ELR (cell line): ENCODE measurements around the gene GLCCI1.

Experiments
- DNase-seq: peaks from one replicate; pipeline ENCODE4 v3.0.0-alpha.2; 2015; ENCODE audit warnings: low read depth

GLCCI1 gene

DNA sequence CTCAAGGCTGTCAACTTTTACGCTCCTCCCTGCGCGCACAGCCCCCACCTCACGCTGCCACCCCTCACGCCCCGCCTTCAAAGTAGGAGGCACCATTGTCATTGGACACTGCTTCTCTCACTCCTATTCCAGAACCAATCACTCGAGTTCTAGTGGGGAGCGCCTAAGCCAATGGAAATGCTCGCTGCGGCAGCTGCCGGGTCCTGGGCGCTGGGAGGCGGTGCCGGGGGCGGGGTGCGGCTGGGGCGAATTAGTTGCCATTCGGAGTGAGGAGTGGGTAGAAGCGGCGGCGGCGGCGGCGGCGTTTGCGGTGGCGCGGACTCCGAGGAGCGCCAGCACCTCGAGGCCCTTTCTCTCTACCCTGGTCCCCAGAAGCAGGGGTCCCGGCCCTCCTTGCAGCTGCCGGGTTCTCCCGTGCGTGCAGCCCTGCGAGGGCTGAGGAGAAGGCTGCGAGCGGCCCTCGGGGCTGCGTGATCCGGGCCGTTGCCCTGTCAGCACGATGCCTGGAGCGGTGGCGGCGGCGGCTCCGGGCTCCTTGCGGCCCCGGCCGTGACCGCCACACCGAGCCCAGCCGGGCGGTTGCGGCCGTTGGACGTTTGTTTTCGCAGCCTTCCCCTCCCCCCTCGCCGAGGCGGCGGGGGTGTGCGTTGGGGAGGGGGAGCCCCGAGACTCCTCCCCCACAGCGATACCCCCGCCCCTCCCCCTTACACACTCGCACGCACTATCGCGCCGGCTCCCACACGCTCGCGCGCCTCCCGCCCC, at the start of gene GLCCI1:
Gene GLCCI1 (plus strand): TSS at position 253 of the 762 bp plus-strand sequence. CDS start 555 bp downstream, outside the sequence.
- peak; percentile 98 for DNase-seq

DNA sequence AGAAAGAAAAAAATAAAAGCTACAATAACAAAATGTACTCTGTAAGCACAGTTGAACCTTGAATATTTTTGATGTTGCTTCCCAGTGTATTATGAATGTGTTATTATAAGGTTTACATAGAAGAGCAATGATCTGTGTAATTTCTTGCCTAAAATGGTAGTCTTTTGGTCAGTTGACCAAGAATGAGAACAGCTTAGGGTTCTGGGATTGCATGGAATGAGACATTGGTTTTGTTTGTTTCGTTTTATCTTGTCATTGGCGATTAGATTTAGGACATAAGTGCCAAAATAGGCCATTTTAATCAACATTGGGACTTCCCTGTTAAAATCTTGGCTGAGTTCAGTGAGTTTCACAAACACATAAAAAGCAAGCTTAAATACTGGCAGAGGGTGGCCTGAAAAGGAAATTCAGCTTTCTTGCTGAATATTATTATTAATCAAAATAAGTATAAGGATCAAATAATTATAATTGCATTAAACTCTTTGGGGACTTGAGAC, 49.1 kb upstream of the GLCCI1 start:
- DNase-seq, result no peak

GRCh38 chr7:7920056-7920455, 48.5 kb upstream of the GLCCI1 start:
- no peak for DNase-seq

- DNase-seq, result no peak
Measured at GRCh38 chr7:7920481-7920880, 48.1 kb upstream of the GLCCI1 start.

- DNase-seq, result no peak
Measured at GRCh38 chr7:7921830-7922229, 46.8 kb upstream of the GLCCI1 start.

DNA sequence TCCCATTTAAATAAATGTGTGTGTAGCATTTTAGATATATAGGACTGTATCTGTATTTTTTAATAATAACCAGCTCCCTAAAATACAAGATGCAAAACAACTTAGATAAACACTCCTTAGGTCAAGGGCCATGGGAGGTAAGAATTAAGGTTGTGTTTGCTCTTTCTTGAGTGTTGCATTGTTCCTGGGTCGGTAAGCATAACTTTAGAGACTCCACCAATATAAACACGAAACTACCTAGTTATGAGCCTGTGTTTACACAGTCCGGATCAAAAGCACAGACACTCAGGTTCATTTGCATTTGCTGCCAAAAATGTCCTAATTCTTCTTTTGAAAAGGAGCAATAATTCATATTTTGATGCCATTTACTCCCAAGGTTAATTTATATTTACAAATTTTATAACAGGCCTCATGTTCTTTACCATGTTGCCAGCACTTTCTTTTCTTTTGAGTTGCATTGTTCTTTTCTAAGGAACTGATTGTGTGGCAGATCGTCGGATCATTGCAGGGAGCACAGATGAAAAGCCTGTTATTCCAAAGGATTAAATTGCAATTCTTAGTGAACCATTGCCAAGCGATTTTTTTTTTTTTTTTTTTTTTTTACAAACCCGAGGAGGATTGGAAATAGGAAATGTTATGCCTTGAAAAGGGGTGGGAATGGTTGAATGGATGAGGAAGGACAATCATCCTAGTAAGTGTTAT, 45.8 kb upstream of the GLCCI1 start:
- DNase-seq, result no peak

DNA sequence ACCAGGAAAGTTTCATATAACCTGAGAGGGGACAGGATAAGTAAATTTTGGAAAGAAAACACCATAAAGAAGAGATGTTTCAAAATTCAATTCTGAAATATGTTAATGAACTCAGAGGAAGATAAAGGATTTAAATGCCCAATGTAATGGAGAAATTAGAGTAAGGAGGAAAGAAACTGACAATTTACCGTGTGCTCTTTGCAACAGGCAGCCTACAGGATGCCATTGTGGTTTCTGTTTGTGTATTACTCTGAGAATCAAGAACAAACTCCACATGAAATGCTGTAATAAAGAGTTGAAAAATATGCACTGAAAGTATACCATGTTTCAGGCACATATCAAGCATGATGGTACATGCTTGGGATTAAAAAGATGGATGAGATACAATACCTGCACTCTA, 44.8 kb upstream of the GLCCI1 start:
- DNase-seq, result no peak

GRCh38 chr7:7924303-7924702, 44.3 kb upstream of the GLCCI1 start:
- DNase-seq, result no peak

DNA sequence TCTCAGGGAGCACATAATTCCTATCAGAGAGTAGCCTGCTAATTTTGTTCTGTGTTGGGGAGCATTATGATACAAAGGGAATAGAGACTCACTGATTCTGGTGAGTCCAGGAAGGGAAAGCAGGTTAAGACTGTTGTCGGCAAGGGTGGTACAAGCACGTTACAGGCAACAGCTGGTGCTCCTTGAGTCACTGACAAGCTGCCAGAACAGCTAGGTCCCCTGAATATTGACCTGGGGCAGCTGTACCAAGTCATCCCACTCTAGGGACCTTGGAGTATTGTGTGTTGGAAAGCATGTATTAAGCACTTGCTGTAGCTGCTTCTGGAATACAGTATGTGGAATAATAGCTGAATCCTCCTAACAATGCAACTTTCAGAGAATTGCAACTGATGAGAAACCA, 37.0 kb upstream of the GLCCI1 start:
- DNase-seq, result no peak

GRCh38 chr7:7932553-7932952, 36.0 kb upstream of the GLCCI1 start:
- DNase-seq, result no peak

GRCh38 chr7:7933915-7934526, 34.6 kb upstream of the GLCCI1 start:
- no peak for DNase-seq

DNA sequence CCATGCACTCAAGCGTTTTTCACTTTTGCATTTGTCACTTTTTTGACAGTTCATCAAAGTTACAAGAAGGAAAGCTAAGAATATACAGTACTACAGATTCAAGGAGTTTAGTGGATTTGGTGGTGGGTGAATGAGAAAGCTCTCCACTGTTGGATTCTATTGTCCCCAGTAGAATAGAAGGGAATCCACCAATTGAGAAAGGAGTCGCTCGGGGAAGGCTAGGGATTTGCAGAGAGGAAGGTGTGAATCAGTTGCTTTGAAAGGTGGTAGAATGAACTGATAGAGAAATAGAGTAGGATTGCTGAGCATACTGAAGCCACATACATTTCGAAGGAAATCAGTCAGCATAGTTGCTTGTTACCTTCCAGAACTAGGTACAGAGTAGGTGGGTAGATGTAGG, 33.7 kb upstream of the GLCCI1 start:
- DNase-seq, result no peak

GRCh38 chr7:7938471-7938870, 30.1 kb upstream of the GLCCI1 start:
- DNase-seq, result no peak

DNA sequence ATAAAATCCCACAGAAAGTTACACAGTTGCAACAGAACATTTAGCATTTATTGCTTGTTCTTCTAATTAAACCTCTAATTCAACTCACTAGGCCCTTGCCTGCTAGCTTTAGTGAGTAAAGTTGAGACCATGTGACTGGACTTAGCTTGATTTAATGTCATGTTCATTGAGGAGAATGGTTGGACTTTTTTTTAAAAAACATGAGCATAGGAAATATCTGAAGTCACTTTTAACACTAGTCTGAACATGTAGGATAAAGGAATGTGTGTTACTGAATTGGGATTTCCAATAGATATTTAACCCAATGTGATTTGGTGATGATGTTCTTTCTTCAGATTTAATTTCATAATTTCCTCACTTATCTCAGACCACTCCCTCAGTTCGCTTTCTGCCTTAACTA, 24.6 kb upstream of the GLCCI1 start:
- DNase-seq, result no peak

GRCh38 chr7:7944619-7945282, 23.8 kb upstream of the GLCCI1 start:
- no peak for DNase-seq

DNA sequence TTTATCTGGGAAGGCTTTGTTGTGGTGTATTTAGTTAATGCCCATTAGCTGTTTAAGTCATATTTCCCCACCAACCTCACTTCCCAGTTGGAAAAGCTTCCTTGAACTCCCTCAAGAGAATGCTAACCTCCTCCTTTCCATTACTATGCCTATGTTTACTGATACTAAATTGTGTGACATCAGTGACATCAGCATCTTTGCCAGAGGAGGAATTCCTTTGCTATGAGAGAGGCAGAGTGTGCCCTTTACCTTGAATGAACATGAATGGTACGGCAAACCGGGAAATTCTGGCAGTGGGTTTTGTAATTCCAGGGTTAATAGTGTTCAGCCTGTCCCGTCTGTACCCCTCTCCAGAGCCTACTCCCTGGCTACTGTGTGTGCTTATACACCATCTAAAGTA, 22.1 kb upstream of the GLCCI1 start:
- DNase-seq, result no peak

GRCh38 chr7:7948232-7948631, 20.4 kb upstream of the GLCCI1 start:
- no peak for DNase-seq

GRCh38 chr7:7953806-7954205, 14.8 kb upstream of the GLCCI1 start:
- DNase-seq, result no peak

GRCh38 chr7:7956531-7957128, 12.0 kb upstream of the GLCCI1 start:
- DNase-seq, result peak; percentile 74

DNA sequence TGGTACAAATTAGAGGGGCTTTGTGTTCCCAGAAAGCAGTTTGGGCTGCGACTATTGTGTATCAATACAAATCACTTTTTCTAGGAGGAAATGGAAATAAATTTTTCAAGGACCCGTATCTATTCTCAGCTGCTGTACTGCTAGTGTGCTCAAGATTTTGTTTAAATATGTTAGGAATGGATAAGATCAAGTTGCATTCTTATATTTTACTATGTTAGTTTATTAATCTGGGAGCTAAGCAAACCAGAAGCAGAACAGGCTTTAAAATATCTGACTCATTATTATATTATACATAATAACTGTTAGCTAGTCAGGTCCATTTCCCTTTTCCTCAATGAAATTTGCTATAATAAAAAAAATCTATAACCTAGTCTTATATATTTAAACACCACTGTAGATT, 11.1 kb upstream of the GLCCI1 start:
- no peak for DNase-seq

DNA sequence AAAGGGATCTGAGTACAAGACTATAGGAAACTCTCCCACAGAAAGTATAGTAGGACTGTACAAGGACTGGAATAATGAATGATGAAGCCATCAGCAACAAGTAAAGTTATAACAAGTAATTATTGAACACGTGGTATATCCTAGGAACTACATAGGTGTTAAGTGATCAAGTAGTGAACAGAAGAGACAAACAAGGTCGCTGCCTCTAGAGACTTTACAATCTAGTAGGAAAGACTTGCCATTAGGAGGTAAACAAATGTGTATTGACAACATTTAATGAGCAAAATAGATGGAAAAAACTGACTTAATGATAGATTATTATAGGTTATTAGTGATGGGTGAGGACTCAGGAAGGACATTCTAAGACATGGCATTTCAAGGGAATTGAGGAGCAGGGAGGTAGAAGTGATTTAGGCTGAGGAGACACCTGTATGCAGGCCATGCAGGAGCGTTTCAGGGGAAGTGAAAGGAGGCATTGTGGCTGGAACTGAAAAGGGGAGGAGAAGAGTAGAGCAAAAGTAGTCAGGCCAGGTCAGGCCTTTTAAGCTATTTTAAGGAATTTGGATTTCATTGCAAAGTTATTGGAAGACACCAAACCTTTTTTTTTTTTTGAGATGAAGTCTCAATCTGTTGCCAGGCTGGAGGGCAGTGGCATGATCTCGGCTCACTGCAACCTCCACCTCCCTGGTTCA, 8.5 kb upstream of the GLCCI1 start:
- DNase-seq, result no peak
